Cardiac muscle cell (in vitro differentiated cells and primary cell): ENCODE data around the gene GFI1B. TPM values are rescaled to one million over a fixed set of nuclear protein-coding genes. Genes with fewer than 3 reads are reported as not detected.

ENCODE experiments used
- DNase-seq, 2 donors: peaks; one replicate each; pipeline versions ENCODE4 v3.0.0 to v3.0.0-alpha.2; 2010 to 2017; ENCODE audit warnings: low read depth in 1 of 2, low spot score in 1 of 2
- H3K27ac ChIP-seq: fragments of 200-600 bp; sonication (generic); 2 replicates; pipeline ENCODE4 v1.5.1; 2016
- H3K27me3 ChIP-seq: fragments of 200-600 bp; sonication (generic); 2 replicates; pipeline ENCODE4 v1.6.0; 2016; ENCODE audit warnings: control low read depth
- H3K36me3 ChIP-seq: fragments of 200-600 bp; sonication (generic); 2 replicates; pipeline ENCODE4 v1.5.1; 2016; ENCODE audit warnings: control low read depth
- H3K4me1 ChIP-seq: fragments of 200-600 bp; sonication (generic); 2 replicates; pipeline ENCODE4 v1.8.1; 2017; ENCODE audit warnings: low read depth, mild to moderate bottlenecking, mixed run types
- H3K4me3 ChIP-seq: fragments of 200-600 bp; sonication (generic); 2 replicates; pipeline ENCODE4 v1.5.1; 2016; ENCODE audit warnings: mild to moderate bottlenecking
- H3K9me3 ChIP-seq: fragments of 200-600 bp; sonication (generic); 2 replicates; pipeline ENCODE4 v1.5.1; 2017; ENCODE audit warnings: low read depth, mild to moderate bottlenecking, control low read depth
- polyA plus RNA-seq: library from polyadenylated mRNA; unstranded; fragments of >200 nt; fragmentation: Nextera tagmentation; extraction: Ambion mirVana; gene quantifications from 2 replicates; pipeline ENCODE4 v1.2.1, GENCODE V29; 2016
- total RNA-seq: library from RNA; depleted of rRNA; stranded (reverse); fragments of >200 nt; gene quantifications from 2 replicates; pipeline ENCODE4 v1.2.3, GENCODE V29; 2016
- TF ChIP-seq, protein P1 (sequence below): IDR thresholded peaks from 2 replicates; pipeline ENCODE4 v1.5.1; 2012; ENCODE audit warnings: low read depth, mild to moderate bottlenecking, low read length

GFI1B gene
- total and polyA plus RNA-seq, 2 experiments from 2014 or later: 0.06 TPM; not detected in 1

DNA sequence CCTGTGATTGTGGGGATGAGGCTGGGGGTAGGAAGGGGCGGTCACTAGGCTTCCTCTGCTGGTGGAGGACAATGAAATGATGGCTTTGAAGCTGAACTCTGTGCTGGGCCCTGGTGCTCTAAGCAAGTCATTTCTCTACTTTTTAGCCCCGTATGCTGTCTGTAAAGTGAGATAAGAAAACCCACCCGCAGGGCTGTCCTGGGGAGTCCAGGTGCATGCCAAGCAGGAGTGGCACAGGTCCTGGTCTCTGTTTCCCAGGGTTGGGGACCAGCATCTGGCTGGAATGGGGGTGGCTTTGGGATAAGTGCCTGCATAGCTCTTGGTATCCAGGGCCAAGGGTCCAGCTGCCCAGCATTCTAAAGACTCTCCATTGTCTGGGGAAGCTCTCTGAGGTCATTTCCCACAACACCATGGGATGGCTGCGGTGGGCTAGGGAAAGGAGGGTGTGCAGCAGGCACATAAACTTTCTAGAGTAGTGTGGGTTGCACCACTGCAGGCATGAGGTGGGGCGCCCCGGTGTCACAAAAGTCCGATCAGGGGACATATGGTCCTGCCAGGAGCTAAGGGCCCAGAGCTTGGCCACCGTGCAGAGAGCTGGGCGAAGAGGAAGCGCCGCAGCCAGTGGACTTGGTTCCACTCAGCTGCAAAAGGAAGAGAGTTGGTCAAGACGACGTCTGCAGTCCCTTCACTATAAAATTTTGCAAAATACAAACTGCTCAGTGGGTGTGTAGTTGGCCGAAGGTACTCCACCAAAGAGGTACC lies 26.7 kb downstream of the GFI1B start:
- Histone ChIP-seq H3K4me3 (no peak overlapping the region), H3K9me3 (no peaks in the 10 kb centered on the region), H3K36me3 (no peaks in the 10 kb centered on the region), H3K27me3 (peaks cover 5% of the 10 kb centered on the region), H3K4me1 (peaks cover 21% of the 10 kb centered on the region), H3K27ac (no peak overlapping the region)
- no peak for DNase-seq
- TF ChIP-seq, protein P1, sequence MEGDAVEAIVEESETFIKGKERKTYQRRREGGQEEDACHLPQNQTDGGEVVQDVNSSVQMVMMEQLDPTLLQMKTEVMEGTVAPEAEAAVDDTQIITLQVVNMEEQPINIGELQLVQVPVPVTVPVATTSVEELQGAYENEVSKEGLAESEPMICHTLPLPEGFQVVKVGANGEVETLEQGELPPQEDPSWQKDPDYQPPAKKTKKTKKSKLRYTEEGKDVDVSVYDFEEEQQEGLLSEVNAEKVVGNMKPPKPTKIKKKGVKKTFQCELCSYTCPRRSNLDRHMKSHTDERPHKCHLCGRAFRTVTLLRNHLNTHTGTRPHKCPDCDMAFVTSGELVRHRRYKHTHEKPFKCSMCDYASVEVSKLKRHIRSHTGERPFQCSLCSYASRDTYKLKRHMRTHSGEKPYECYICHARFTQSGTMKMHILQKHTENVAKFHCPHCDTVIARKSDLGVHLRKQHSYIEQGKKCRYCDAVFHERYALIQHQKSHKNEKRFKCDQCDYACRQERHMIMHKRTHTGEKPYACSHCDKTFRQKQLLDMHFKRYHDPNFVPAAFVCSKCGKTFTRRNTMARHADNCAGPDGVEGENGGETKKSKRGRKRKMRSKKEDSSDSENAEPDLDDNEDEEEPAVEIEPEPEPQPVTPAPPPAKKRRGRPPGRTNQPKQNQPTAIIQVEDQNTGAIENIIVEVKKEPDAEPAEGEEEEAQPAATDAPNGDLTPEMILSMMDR: no peak

DNA sequence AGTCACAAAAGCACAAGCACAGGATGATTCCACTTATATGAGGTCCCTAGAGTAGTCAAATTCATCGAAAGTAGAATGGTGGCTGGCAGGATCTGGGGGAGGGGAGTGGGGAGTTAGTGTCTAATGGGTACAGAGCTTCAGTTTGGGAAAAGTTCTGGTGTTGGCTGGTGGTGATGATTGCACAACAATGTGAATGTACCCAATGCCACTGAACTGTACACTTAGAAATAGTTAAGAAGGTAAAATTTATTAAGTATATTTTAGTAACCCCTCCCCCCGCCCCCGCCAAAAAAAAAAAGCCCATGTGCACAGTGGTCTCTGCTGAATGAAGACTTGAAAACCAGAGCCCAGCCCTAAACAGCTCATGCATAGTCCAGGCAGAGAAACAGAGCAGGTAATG lies 27.5 kb downstream of the GFI1B start:
- Histone ChIP-seq H3K27ac (no peak overlapping the region), H3K4me3 (no peak overlapping the region), H3K36me3 (no peaks in the 10 kb centered on the region), H3K27me3 (peaks cover 5% of the 10 kb centered on the region), H3K4me1 (peaks cover 21% of the 10 kb centered on the region), H3K9me3 (no peaks in the 10 kb centered on the region)
- TF ChIP-seq, protein P1: no peak
- no peak for DNase-seq

DNA sequence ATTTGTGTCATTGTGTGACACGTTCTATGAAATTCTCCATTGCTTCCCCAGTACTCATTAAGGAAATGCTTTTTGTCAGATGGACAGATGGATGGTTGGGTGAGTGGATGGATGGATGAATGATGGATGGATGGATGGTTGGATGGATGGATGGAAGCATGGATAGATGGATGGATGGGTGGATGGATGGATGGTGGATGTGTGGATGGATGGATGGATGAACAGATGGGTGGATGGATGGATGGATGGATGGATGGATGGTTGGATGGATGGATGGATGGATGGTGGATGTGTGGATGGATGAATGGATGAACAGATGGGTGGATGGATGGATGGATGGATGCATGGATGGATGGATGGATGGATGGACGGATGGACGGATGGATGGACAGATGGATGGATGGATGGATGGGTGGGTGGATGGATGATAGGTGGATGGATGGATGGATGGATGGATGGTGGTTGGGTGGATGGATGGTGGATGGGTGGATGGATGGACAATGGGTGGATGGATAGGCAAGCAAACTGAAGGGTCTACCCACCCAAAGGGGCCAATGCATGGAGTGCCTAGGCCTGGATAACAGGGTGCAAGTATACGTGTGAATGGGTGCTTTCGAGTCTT lies 28.3 kb downstream of the GFI1B start:
- Histone ChIP-seq H3K27ac (no peak overlapping the region), H3K27me3 (peaks cover 5% of the 10 kb centered on the region), H3K36me3 (no peaks in the 10 kb centered on the region), H3K4me3 (no peak overlapping the region), H3K4me1 (peaks cover 21% of the 10 kb centered on the region), H3K9me3 (no peaks in the 10 kb centered on the region)
- DNase-seq: no peak
- TF ChIP-seq, protein P1: no peak

DNA sequence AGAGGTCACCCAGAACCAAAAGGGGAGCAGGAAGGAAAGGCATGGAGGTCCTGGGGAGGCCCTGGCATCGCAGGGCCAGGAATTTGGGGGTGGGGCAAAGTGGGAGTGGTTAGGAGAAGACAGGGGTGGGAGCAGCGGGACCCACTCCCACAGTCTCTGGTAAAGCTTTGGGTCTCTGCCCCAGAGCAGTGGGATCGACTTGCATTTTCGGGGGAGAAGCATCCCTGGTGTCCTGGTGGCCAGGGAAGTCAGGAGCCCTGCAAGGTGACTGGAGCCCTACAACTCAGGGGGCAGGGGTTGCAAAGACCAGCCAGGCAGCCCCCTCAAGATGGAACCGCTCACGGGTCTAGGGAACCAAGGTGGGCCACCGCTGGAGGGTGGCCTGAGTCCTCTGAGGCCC lies 29.9 kb downstream of the GFI1B start:
- H3K27me3 ChIP-seq: peaks cover 5% of the 10 kb centered on the region
- no peaks in the 10 kb centered on the region for H3K36me3 ChIP-seq
- no peak for DNase-seq
- no peaks in the 10 kb centered on the region for H3K9me3 ChIP-seq
- no peak overlapping the region for H3K27ac ChIP-seq
- no peak overlapping the region for H3K4me3 ChIP-seq
- H3K4me1 ChIP-seq: peaks cover 14% of the 10 kb centered on the region
- TF ChIP-seq, protein P1: no peak

DNA sequence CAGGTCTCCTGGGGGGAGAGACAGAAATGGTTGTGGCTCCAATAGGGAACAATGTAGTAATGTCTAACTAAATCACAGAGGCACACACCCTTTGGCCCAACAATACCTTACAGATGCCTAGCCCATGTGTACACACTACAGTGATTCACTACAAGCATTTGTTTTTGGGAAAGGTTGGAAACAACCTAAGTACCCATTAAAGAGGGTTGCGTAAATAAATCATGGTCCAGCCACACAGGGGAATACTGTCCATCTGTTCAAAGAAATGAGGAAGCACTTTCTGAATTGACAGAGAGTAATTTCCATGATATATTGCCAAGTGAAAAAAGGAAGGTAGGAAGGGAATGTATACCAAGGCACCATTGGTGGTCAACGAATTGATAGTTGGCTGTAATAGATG lies 30.3 kb downstream of the GFI1B start:
- H3K36me3 ChIP-seq: no peaks in the 10 kb centered on the region
- TF ChIP-seq, protein P1: no peak
- peaks cover 10% of the 10 kb centered on the region for H3K4me1 ChIP-seq
- H3K27me3 ChIP-seq: peaks cover 5% of the 10 kb centered on the region
- DNase-seq: no peak
- H3K4me3 ChIP-seq: no peak overlapping the region
- H3K27ac ChIP-seq: no peak overlapping the region
- H3K9me3 ChIP-seq: no peaks in the 10 kb centered on the region
